T1000 (cell line): ENCODE results near the gene SARDH.

ENCODE experiments used
- DNase-seq: peaks from one replicate; lab custom pipeline; 2025; ENCODE audit warnings: mixed read lengths; lab: John Stamatoyannopoulos, UW

Gene SARDH

GRCh38 chr9:133737774-133738639 lies at the start of gene SARDH:
SARDH (minus strand) TSS chr9:133738352; CDS start chr9:133734173, 4,179 bp downstream.
- DNase-seq, result peak; percentile 58

- no peak for DNase-seq
Measured at GRCh38 chr9:133787754-133788025, 49.5 kb upstream of the SARDH start.

GRCh38 chr9:133786907-133787753 lies 49.0 kb upstream of the SARDH start:
- DNase-seq, result no peak

GRCh38 chr9:133786371-133786753 lies 48.2 kb upstream of the SARDH start:
- no peak for DNase-seq

GRCh38 chr9:133785753-133786370 lies 47.7 kb upstream of the SARDH start:
- no peak for DNase-seq

- DNase-seq, result no peak
Measured at GRCh38 chr9:133784731-133785561, 46.8 kb upstream of the SARDH start.

- DNase-seq, result no peak
Measured at GRCh38 chr9:133783331-133783731, 45.2 kb upstream of the SARDH start.

- no peak for DNase-seq
Measured at GRCh38 chr9:133782157-133783130, 44.3 kb upstream of the SARDH start.

- DNase-seq, result no peak
Measured at GRCh38 chr9:133781828-133782135, 43.6 kb upstream of the SARDH start.

- no peak for DNase-seq
Measured at GRCh38 chr9:133780962-133781827, 43.0 kb upstream of the SARDH start.

- no peak for DNase-seq
Measured at GRCh38 chr9:133780404-133780945, 42.3 kb upstream of the SARDH start.

GRCh38 chr9:133779516-133780403 lies 41.6 kb upstream of the SARDH start:
- DNase-seq, result no peak

GRCh38 chr9:133779081-133779480 lies 40.9 kb upstream of the SARDH start:
- no peak for DNase-seq

- no peak for DNase-seq
Measured at GRCh38 chr9:133778336-133779013, 40.3 kb upstream of the SARDH start.

- DNase-seq, result no peak
Measured at GRCh38 chr9:133777871-133778270, 39.7 kb upstream of the SARDH start.

GRCh38 chr9:133777068-133777791 lies 39.1 kb upstream of the SARDH start:
- DNase-seq, result no peak
